Endothelial cell (in vitro differentiated cells): ENCODE results near the gene OCIAD1. TPM values are rescaled to one million over a fixed set of nuclear protein-coding genes. Genes with fewer than 3 reads are reported as not detected.
"Not testable (repeated sequence)": the region's sequence is repeated elsewhere in the genome, so short reads cannot be mapped to it uniquely, and the experiment has no call there.

Source experiments
- DNase-seq: peaks from one replicate; pipeline ENCODE4 v3.0.0; 2021; ENCODE audit warnings: low spot score
- H3K27ac Mint-ChIP-seq: one replicate; pipeline ENCODE4 v1.8.0; 2021; ENCODE audit warnings: mixed read lengths, inconsistent platforms; ENCODE audit not compliant: unreplicated experiment
- H3K27me3 Mint-ChIP-seq: one replicate; pipeline ENCODE4 v1.8.0; 2021; ENCODE audit warnings: mild to moderate bottlenecking, moderate library complexity, mixed read lengths, inconsistent platforms; ENCODE audit not compliant: unreplicated experiment
- H3K36me3 Mint-ChIP-seq: one replicate; pipeline ENCODE4 v1.8.0; 2021; ENCODE audit warnings: mild to moderate bottlenecking, low read depth, mixed read lengths, inconsistent platforms; ENCODE audit not compliant: unreplicated experiment
- H3K4me1 Mint-ChIP-seq: one replicate; pipeline ENCODE4 v1.8.0; 2021; ENCODE audit warnings: mild to moderate bottlenecking, mixed read lengths, inconsistent platforms; ENCODE audit not compliant: unreplicated experiment
- H3K4me3 Mint-ChIP-seq: one replicate; pipeline ENCODE4 v1.8.0; 2021; ENCODE audit warnings: mild to moderate bottlenecking, mixed read lengths, inconsistent platforms; ENCODE audit not compliant: unreplicated experiment
- H3K9me3 Mint-ChIP-seq: one replicate; pipeline ENCODE4 v1.8.0; 2021; ENCODE audit warnings: mixed read lengths, inconsistent platforms; ENCODE audit not compliant: unreplicated experiment
- total RNA-seq: library from RNA; stranded (reverse); fragmentation: NEBNext Ultra II Directional; extraction: Animal tissue kit (Norgen Biotek cat#: 25700); gene quantifications from one replicate; pipeline ENCODE4 v1.2.1, GENCODE V29; 2021; ENCODE audit not compliant: unreplicated experiment
- TF ChIP-seq, protein P1 (sequence below): fragments of 200-600 bp; sonication (generic); IDR thresholded peaks from one replicate; pipeline ENCODE4 v1.5.0; 2021; ENCODE audit warnings: antibody characterized with exemption; ENCODE audit not compliant: unreplicated experiment

The OCIAD1 gene
- total RNA-seq, 1 donor from 2014 or later: 121 TPM

DNA sequence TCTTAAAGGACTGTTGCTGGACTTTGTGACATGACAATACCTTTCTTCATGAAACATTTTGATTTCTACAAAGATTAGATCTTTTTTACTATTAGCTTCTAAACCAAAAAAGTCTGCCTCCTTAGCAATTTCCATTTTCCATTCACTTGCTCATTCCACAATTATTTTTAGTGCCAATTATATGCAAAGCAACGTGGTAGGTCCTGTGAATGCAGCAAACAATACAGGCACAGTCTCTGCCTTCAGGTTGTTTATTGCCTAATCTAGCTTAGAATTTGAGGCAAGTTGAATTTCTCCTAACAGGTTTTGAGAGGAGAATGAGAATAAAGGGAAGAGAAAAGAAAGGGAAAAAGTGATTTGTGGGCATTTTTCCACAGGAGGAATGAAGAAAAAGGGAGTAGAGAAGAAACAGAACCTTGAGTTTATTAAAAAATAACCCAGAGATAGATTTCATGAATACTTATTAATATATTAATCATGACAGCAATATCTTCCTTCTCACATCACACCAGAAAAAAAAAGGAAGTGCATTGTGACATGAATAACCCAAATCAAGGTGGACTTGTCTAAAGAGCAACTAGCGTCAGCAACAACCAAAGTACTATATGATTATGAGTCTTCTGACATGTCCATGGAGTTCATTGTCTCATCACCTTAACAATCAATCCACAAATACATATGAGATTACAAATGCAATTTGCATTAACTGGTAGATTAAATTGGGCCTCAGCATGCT is 34.5 kb upstream of the OCIAD1 start:
- Mint-ChIP-seq H3K27ac (no peak overlapping the region), H3K27me3 (no peaks in the 10 kb centered on the region), H3K36me3 (no peaks in the 10 kb centered on the region), H3K4me1 (peaks cover 6% of the 10 kb centered on the region), H3K4me3 (no peak overlapping the region), H3K9me3 (no peaks in the 10 kb centered on the region)
- TF ChIP-seq, protein P1, sequence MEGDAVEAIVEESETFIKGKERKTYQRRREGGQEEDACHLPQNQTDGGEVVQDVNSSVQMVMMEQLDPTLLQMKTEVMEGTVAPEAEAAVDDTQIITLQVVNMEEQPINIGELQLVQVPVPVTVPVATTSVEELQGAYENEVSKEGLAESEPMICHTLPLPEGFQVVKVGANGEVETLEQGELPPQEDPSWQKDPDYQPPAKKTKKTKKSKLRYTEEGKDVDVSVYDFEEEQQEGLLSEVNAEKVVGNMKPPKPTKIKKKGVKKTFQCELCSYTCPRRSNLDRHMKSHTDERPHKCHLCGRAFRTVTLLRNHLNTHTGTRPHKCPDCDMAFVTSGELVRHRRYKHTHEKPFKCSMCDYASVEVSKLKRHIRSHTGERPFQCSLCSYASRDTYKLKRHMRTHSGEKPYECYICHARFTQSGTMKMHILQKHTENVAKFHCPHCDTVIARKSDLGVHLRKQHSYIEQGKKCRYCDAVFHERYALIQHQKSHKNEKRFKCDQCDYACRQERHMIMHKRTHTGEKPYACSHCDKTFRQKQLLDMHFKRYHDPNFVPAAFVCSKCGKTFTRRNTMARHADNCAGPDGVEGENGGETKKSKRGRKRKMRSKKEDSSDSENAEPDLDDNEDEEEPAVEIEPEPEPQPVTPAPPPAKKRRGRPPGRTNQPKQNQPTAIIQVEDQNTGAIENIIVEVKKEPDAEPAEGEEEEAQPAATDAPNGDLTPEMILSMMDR: no peak
- DNase-seq: no peak

DNA sequence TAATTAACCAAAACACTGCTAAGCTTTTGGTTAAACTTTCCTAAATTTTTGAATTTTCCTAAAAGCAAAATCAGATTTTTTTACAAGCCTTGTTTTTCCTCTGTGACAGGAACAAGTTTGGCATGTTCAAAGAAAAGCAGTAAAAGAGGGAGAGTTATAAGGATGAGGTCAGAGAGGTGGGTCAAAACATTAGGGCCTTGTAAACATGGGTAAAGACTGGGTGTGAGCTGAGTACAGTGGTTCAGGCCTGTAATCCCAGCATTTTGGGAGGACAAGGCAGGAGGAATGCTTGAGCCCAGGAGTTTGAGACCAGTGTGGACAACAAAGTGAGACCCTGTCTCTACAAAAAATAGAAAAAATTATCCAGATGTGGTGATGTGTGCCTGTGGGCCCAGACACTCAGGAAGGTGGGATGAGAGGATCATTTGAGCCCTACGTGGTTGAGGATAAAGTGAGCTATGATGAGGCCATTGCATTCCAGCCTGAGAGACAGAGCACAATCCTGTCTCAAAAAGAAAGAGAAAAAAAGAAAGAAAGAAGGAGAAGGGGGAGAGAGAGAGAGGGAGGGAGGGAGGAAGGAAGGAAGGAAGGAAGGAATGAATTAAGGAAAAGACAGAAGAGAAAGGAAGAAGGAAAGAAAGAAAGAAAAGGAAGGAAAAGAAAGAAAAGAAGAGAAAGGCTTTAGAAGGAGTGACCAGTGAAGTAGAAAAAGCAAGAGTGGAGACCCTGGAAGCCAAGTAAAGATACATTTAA is 33.8 kb upstream of the OCIAD1 start:
- TF ChIP-seq, protein P1: no peak
- no peak overlapping the region for H3K27ac Mint-ChIP-seq
- H3K4me3 Mint-ChIP-seq: no peak overlapping the region
- no peaks in the 10 kb centered on the region for H3K9me3 Mint-ChIP-seq
- peaks cover 12% of the 10 kb centered on the region for H3K4me1 Mint-ChIP-seq
- H3K27me3 Mint-ChIP-seq: no peaks in the 10 kb centered on the region
- no peaks in the 10 kb centered on the region for H3K36me3 Mint-ChIP-seq
- no peak for DNase-seq

DNA sequence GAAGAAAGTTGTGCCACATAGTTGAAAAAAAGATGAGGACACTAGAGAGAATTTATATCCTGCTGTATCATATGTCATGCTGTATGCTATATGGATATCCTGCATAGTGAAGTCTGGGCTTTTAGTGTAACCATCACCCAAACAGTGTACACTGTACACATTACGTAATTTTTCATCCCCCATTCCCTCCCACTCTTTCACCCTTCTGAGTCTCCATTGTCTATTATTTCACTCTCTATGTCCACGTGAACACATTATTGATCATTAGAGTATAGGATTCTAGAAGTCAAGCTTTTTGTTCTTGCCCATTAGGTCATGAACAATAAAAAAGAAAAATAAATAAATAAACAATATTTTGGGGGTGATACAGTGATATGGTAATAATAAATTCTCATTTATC is 32.8 kb upstream of the OCIAD1 start:
- Mint-ChIP-seq H3K4me1 (peaks cover 16% of the 10 kb centered on the region), H3K4me3 (no peak overlapping the region), H3K9me3 (no peaks in the 10 kb centered on the region), H3K36me3 (no peaks in the 10 kb centered on the region), H3K27ac (no peak overlapping the region), H3K27me3 (no peaks in the 10 kb centered on the region)
- TF ChIP-seq, protein P1: no peak
- no peak for DNase-seq

DNA sequence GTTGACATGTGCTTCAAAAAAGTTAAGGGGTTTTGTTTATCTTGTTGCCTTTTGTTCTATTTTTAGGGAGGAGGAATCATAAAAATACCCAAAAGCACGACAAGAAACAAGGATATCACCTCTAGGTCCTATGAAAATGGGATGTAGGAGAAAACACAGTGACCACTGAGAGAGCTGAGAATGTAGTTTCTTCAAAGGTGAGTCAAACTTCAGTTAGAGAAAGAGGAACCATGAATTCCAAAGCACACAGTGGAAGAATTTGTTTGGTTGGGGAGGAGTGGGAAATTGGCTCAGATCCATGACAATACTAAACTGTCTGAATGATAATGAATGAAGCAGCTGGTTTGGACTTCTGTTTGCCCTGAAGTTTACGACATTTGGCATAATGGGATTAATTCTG is 31.7 kb upstream of the OCIAD1 start:
- Mint-ChIP-seq H3K36me3 (no peaks in the 10 kb centered on the region), H3K27me3 (no peaks in the 10 kb centered on the region), H3K4me3 (no peak overlapping the region), H3K27ac (no peak overlapping the region), H3K9me3 (no peaks in the 10 kb centered on the region), H3K4me1 (peaks cover 16% of the 10 kb centered on the region)
- TF ChIP-seq, protein P1: no peak
- DNase-seq: no peak

DNA sequence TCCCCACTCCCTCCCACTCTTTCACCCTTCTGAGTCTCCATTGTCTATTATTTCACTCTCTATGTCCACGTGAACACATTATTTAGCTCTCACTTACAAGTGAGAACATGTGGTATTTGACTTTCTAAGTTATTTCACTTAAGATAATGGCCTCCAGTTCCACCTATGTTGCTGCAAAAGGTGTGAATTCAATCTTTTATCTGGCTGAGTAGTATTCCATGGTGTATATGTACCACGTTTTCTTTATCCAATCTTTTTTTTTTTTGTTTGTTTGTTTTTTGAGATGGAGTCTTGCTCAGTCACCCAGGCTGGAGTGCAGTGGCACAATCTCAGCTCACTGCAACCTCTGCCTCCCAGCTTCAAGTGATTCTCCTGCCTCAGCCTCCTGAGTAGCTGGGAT is 30.7 kb upstream of the OCIAD1 start:
- H3K4me1 Mint-ChIP-seq: peaks cover 23% of the 10 kb centered on the region
- not testable (repeated sequence) for H3K27me3 Mint-ChIP-seq, H3K27ac Mint-ChIP-seq, H3K9me3 Mint-ChIP-seq, H3K4me3 Mint-ChIP-seq, H3K36me3 Mint-ChIP-seq, DNase-seq
